Liver (tissue), 3 donors: ENCODE data around the gene MYO5C.

ENCODE experiments used
- CTCF ChIP-seq: fragments of 150-350 bp; IDR thresholded peaks from 2 replicates; pipeline ENCODE4 v1.5.1; 2017; ENCODE audit warnings: improper control_type of control experiment, low read depth, low read length; ENCODE audit not compliant: missing input control
- GABPA ChIP-seq, 2 donors: IDR thresholded peaks in 1 of 2; conservative IDR thresholded peaks in 1 of 2; 2 replicates each; pipeline ENCODE4 v1.6.1; 2016; ENCODE audit warnings: antibody characterized with exemption in 2 of 2, mild to moderate bottlenecking in 1 of 2, moderate library complexity in 1 of 2
- RAD21 ChIP-seq, 2 donors: IDR thresholded peaks; 2 replicates each; pipeline ENCODE4 v1.6.1; 2016; ENCODE audit warnings: antibody characterized with exemption in 2 of 2, mild to moderate bottlenecking in 2 of 2
- REST ChIP-seq: IDR thresholded peaks from 2 replicates; pipeline ENCODE4 v1.6.1; 2016; ENCODE audit warnings: antibody characterized with exemption, mild to moderate bottlenecking
- TAF1 ChIP-seq: conservative IDR thresholded peaks from 2 replicates; pipeline ENCODE4 v1.6.1; 2016; ENCODE audit warnings: antibody characterized with exemption, mild to moderate bottlenecking
- YY1 ChIP-seq: IDR thresholded peaks from 2 replicates; pipeline ENCODE4 v1.6.1; 2016; ENCODE audit warnings: antibody characterized with exemption, mild to moderate bottlenecking
- ZBTB33 ChIP-seq: IDR thresholded peaks from 2 replicates; pipeline ENCODE4 v1.6.1; 2016; ENCODE audit warnings: antibody characterized with exemption
- donor health status: healthy.
- donor health status: healthy.

GRCh38 chr15:52238149-52238548, 57.5 kb downstream of the MYO5C start:
- TF ChIP-seq CTCF, result no peak
- no peak for TF ChIP-seq TAF1
- TF ChIP-seq YY1, result no peak
- TF ChIP-seq REST, result no peak
- no peak for TF ChIP-seq ZBTB33
- no peak for TF ChIP-seq RAD21 (IDR thresholded peaks at IDR 0.05)
- no peak for TF ChIP-seq GABPA (IDR thresholded peaks at IDR 0.05 in 1 of 2, conservative IDR thresholded peaks at IDR 0.05 in 1 of 2)
